ENCODE measurements around the gene LRFN2. TPM values are rescaled to one million over a fixed set of nuclear protein-coding genes. Genes with fewer than 3 reads are reported as not detected.

LRFN2 gene
- total RNA-seq, 3 donors from 2014 or later (not counting 1 experiment from before 2014, with no cell fraction given) = 3.0 to 3.6 (median 3.5) TPM

GRCh38 chr6:40353197-40353966, 233.8 kb downstream of the LRFN2 start:
- intact Hi-C loops (cut with micrococcal nuclease) = no loop called here
- Mint-ChIP-seq H3K36me3 (no peaks in the 10 kb centered on the region), H3K27ac (no peak overlapping the region), H3K27me3 (ENCODE audit: low read depth in 2 of 2) (no peaks in the 10 kb centered on the region), H3K9me3 (no peaks in the 10 kb centered on the region), H3K4me3 (no peak overlapping the region), H3K4me1 (peaks cover 12 to 14% of the 10 kb centered on the region in 2 donors)
- TF ChIP-seq CTCF (IDR thresholded peaks at IDR 0.05) = no peak
- Histone ChIP-seq H3K27ac (ENCODE audit: low read length) (no peak overlapping the region), H3K27me3 (ENCODE audit: control insufficient read depth, insufficient read depth, low read length) (no peaks in the 10 kb centered on the region), H3K4me1 (ENCODE audit: control insufficient read depth, insufficient read depth, low read length) (no peaks in the 10 kb centered on the region), H3K4me3 (ENCODE audit: low read length) (no peak overlapping the region), H3K9me3 (ENCODE audit: control insufficient read depth, insufficient read depth, low read length) (no peaks in the 10 kb centered on the region), H3K36me3 (ENCODE audit: control insufficient read depth, insufficient read depth, low read length) (no peaks in the 10 kb centered on the region)
- DNase-seq (no peak), ATAC-seq (no peak)
- WGBS (ENCODE audit: insufficient coverage) = 83% methylated on average over 6 of the region's 6 CpGs

GRCh38 chr6:40352527-40353170, 234.5 kb downstream of the LRFN2 start:
- ATAC-seq (no peak), DNase-seq (no peak)
- Mint-ChIP-seq H3K27me3 (ENCODE audit: low read depth in 2 of 2) (no peaks in the 10 kb centered on the region), H3K27ac (no peak overlapping the region), H3K36me3 (no peaks in the 10 kb centered on the region), H3K4me1 (peaks cover 12 to 14% of the 10 kb centered on the region in 2 donors), H3K9me3 (no peaks in the 10 kb centered on the region), H3K4me3 (no peak overlapping the region)
- no peaks in the 10 kb centered on the region for H3K4me1 ChIP-seq (ENCODE audit: control insufficient read depth, insufficient read depth, low read length)
- no peak overlapping the region for H3K27ac ChIP-seq (ENCODE audit: low read length)
- intact Hi-C loops (cut with micrococcal nuclease) = no loop called here
- no peak for TF ChIP-seq CTCF (IDR thresholded peaks at IDR 0.05)
- H3K9me3 ChIP-seq (ENCODE audit: control insufficient read depth, insufficient read depth, low read length) = no peaks in the 10 kb centered on the region
- no peaks in the 10 kb centered on the region for H3K36me3 ChIP-seq (ENCODE audit: control insufficient read depth, insufficient read depth, low read length)
- H3K27me3 ChIP-seq (ENCODE audit: control insufficient read depth, insufficient read depth, low read length) = no peaks in the 10 kb centered on the region
- whole genome bisulfite sequencing (ENCODE audit: insufficient coverage) = 81% methylated on average over 6 of the region's 6 CpGs
- H3K4me3 ChIP-seq (ENCODE audit: low read length) = no peak overlapping the region

- Mint-ChIP-seq H3K4me1 (peaks cover 12 to 15% of the 10 kb centered on the region in 2 donors), H3K36me3 (no peaks in the 10 kb centered on the region), H3K27ac (no peak overlapping the region), H3K9me3 (no peaks in the 10 kb centered on the region), H3K4me3 (no peak overlapping the region), H3K27me3 (ENCODE audit: low read depth in 2 of 2) (no peaks in the 10 kb centered on the region)
- WGBS (ENCODE audit: insufficient coverage) = 86% methylated on average over 1 of the region's 1 CpG
- Histone ChIP-seq H3K4me1 (ENCODE audit: control insufficient read depth, insufficient read depth, low read length) (no peaks in the 10 kb centered on the region), H3K27me3 (ENCODE audit: control insufficient read depth, insufficient read depth, low read length) (no peaks in the 10 kb centered on the region), H3K36me3 (ENCODE audit: control insufficient read depth, insufficient read depth, low read length) (no peaks in the 10 kb centered on the region), H3K9me3 (ENCODE audit: control insufficient read depth, insufficient read depth, low read length) (no peaks in the 10 kb centered on the region), H3K27ac (ENCODE audit: low read length) (no peak overlapping the region), H3K4me3 (ENCODE audit: low read length) (no peak overlapping the region)
- ATAC-seq (no peak), DNase-seq (no peak)
- intact Hi-C loops (cut with micrococcal nuclease) = no loop called here
- TF ChIP-seq CTCF (IDR thresholded peaks at IDR 0.05) = no peak
Measured at GRCh38 chr6:40352006-40352405, 235.2 kb downstream of the LRFN2 start.

All from natural killer cell (primary cell).